Measurements from ENCODE around the gene DLGAP3. TPM values are rescaled to one million over a fixed set of nuclear protein-coding genes. Genes with fewer than 3 reads are reported as not detected.

Gene DLGAP3
- total and polyA plus RNA-seq, 2 of the 13 experiments (the other 11 are each of a cell fraction or from before 2014, with no cell fraction given): 0.03 to 0.04 TPM

DNA sequence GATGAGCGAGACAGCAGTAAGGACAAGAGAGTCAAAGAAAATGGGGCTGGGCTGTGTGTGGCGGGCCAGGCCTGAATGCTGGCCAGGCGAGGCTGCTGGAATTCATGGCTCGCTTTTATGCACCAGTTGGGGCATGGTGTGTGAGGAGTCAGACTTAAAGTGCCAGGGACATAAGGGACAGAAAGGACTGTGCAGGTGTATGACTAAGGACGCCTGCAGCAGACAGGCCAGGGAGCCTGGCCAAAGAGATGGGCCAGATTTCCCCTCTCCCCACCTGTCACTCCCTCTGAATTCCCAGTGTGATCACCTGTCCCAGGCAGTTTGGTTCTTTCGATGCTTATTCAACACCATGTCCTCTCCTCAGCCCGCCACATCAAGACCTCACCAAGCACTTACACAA lies 53.0 kb downstream of the DLGAP3 start (continued):
- TF ChIP-seq ZBED4 (CRISPR knock-in tag; IDR thresholded peaks at IDR 0.05; ENCODE audit: borderline replicate concordance): no peak
- no peak for TF ChIP-seq ZBTB3 (CRISPR knock-in tag; IDR thresholded peaks at IDR 0.05; ENCODE audit: borderline replicate concordance, low read depth)

DNA sequence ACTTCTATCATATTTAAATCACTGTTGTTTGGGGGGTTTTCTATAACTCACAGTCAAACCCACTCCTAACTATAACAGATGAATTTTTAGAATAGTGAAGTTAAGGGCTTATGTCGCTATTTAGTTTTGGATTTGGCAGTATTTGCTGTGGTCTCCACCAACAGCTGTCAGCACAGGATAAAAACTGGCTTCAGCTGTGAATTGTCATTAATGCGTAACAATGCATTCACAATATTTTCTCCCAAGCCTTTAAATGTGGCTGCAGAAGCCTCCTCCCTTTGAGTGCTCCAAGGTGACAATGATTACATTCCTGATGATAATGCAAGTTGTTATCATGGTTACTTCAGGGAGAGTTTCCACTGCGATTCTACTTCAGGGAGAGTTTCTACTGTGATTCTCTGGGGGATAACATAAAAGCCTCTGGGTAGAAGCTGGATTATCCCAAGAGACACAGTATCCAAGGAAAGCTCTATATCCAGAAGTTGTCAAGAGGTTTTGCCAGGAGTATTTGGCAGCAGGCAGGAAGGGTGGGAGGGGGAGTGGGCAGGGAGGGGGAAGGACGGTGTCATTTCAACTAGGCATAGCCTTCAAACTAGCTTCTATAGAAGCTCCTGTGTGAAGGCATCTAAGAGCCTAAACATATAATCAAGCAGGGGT lies 55.0 kb downstream of the DLGAP3 start:
- ChIA-PET CTCF (ENCODE audit: low intra/inter-chr PET ratio, low total read pairs) (no interaction called here), POLR2A (no interaction called here)
- Histone ChIP-seq H4K20me1 (ENCODE audit: insufficient read depth, low read length) (no peaks in the 10 kb centered on the region), H3K36me3 (replicated peaks in 1 of 2; ENCODE audit: control insufficient read depth in 1 of 2, insufficient read depth in 2 of 2, low read length in 2 of 2) (no peaks in the 10 kb centered on the region), H3K4me1 (ENCODE audit: insufficient read depth, low read length) (no peaks in the 10 kb centered on the region), H3K4me2 (ENCODE audit: low read depth, low read length) (no peak overlapping the region), H3K27ac (ENCODE audit: extremely low read length, insufficient read depth, low read length) (no peak overlapping the region), H3K9ac (ENCODE audit: insufficient read depth, low read depth, low read length) (no peak overlapping the region), H2AFZ (ENCODE audit: low read length) (no peak overlapping the region), H3K4me3 (replicated peaks in 1 of 3; ENCODE audit: insufficient read depth in 1 of 3, low read depth in 2 of 3, low read length in 3 of 3) (no peak overlapping the region), H3K27me3 (ENCODE audit: control insufficient read depth in 1 of 2, insufficient read depth in 2 of 2, low read length in 2 of 2) (peaks cover 6 to 45% of the 10 kb centered on the region in 2 experiments; a peak in 4 of 5 replicates), H3K9me3 (ENCODE audit: low read length) (no peaks in the 10 kb centered on the region), H3K79me2 (ENCODE audit: insufficient read depth, low read length) (no peaks in the 10 kb centered on the region)
- ATAC-seq (no peak), FAIRE-seq (no peak), DNase-seq (ENCODE audit: low spot score) (no peak)
- intact Hi-C loops (cut with micrococcal nuclease; ENCODE audit: unreplicated experiment): no loop called here
- BruUV-seq (replicated peaks): no TSS peak
- in situ Hi-C loops (cut with HindIII; ENCODE audit: extremely low pct_ligation_motif_present, low pct_unique_long_range_greater_than_20kb): no loop called here
- TF ChIP-seq HNF4A (CRISPR knock-in tag; IDR thresholded peaks at IDR 0.05) (no peak), ISL2 (CRISPR knock-in tag; IDR thresholded peaks at IDR 0.05) (no peak), ARID2 (CRISPR knock-in tag; IDR thresholded peaks at IDR 0.05; ENCODE audit: borderline replicate concordance) (no peak), ZNF788 (CRISPR knock-in tag; IDR thresholded peaks at IDR 0.05; ENCODE audit: borderline replicate concordance) (no peak), MZF1 (CRISPR knock-in tag; IDR thresholded peaks at IDR 0.05; ENCODE audit: borderline replicate concordance) (no peak), ZNF446 (CRISPR knock-in tag; IDR thresholded peaks at IDR 0.05) (no peak), BRD4 (CRISPR knock-in tag; IDR thresholded peaks at IDR 0.05) (no peak), ZNF605 (CRISPR knock-in tag; IDR thresholded peaks at IDR 0.05) (no peak), AGO2 (optimal IDR thresholded peaks at IDR 0.05; ENCODE audit: low read depth, low read length) (no peak), ZMAT5 (CRISPR knock-in tag; IDR thresholded peaks at IDR 0.05; ENCODE audit: borderline replicate concordance, low read depth) (no peak), ZNF569 (CRISPR knock-in tag; IDR thresholded peaks at IDR 0.05; ENCODE audit: borderline replicate concordance) (no peak), ZSCAN21 (CRISPR knock-in tag; IDR thresholded peaks at IDR 0.05; ENCODE audit: borderline replicate concordance) (no peak)
- WGBS (ENCODE audit: low lambda C conversion rate): 23% methylated on average over 4 of the region's 4 CpGs

Data from HepG2 (cell line).